Thyroid gland (tissue), 4 donors: ENCODE data around the gene TMEM14A.

Experiments used
- POLR2A ChIP-seq, 2 donors: fragments of 450-650 bp; IDR thresholded peaks; one replicate each; pipeline ENCODE4 v1.6.1; 2017; ENCODE audit warnings: antibody characterized with exemption in 2 of 2, mild to moderate bottlenecking in 2 of 2, moderate library complexity in 1 of 2
- TF ChIP-seq, protein P1 (sequence below), 6 experiments: fragments of 200-600 bp in 3 of 6; fragments of 450-650 bp in 3 of 6; sonication (generic) in 3 of 6; IDR thresholded peaks; one replicate each; pipeline ENCODE4 v1.5.1; 2016 to 2019; ENCODE audit warnings: antibody characterized with exemption in 6 of 6, mild to moderate bottlenecking in 2 of 6, inconsistent platforms in 1 of 6, moderate library complexity in 1 of 6

- TF ChIP-seq POLR2A (IDR thresholded peaks at IDR 0.05) = no peak
- TF ChIP-seq, protein P1, sequence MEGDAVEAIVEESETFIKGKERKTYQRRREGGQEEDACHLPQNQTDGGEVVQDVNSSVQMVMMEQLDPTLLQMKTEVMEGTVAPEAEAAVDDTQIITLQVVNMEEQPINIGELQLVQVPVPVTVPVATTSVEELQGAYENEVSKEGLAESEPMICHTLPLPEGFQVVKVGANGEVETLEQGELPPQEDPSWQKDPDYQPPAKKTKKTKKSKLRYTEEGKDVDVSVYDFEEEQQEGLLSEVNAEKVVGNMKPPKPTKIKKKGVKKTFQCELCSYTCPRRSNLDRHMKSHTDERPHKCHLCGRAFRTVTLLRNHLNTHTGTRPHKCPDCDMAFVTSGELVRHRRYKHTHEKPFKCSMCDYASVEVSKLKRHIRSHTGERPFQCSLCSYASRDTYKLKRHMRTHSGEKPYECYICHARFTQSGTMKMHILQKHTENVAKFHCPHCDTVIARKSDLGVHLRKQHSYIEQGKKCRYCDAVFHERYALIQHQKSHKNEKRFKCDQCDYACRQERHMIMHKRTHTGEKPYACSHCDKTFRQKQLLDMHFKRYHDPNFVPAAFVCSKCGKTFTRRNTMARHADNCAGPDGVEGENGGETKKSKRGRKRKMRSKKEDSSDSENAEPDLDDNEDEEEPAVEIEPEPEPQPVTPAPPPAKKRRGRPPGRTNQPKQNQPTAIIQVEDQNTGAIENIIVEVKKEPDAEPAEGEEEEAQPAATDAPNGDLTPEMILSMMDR (IDR thresholded peaks at IDR 0.05) = no peak
These were observed 58.7 kb downstream of the TMEM14A start for GRCh38 chr6:52729576-52729975.
